HepG2 (cell line): ENCODE data around the gene TMED6. TPM values are rescaled to one million over a fixed set of nuclear protein-coding genes. Genes with fewer than 3 reads are reported as not detected.

Source experiments
- ARHGAP35 ChIP-seq: sonication (generic); formaldehyde crosslinking; IDR thresholded peaks from 2 replicates; pipeline ENCODE4 v1.9.0; 2022; ENCODE audit warnings: mild to moderate bottlenecking, inconsistent platforms, moderate library complexity, missing genetic modification reagents, borderline replicate concordance
- CHD2 ChIP-seq: IDR thresholded peaks from 2 replicates; pipeline ENCODE4 v1.6.1; 2011; ENCODE audit warnings: low read depth, low read length, improper control_type of control experiment
- GABPA ChIP-seq, 2 experiments: IDR thresholded peaks; 2 replicates each; pipeline ENCODE4 v1.6.1; 2011 to 2016; ENCODE audit warnings: low read depth in 2 of 2, low read length in 1 of 2, missing biosample characterization in 1 of 2, missing genetic modification characterization in 1 of 2
- HIVEP1 ChIP-seq: sonication (generic); formaldehyde crosslinking; IDR thresholded peaks from 2 replicates; pipeline ENCODE4 v1.4.0; 2020; ENCODE audit warnings: mild to moderate bottlenecking, missing genetic modification reagents
- NFYC ChIP-seq: IDR thresholded peaks from 2 replicates; pipeline ENCODE4 v1.6.1; 2016; ENCODE audit warnings: missing genetic modification reagents, missing compliant biosample characterization
- ZMYM2 ChIP-seq: sonication (generic); formaldehyde crosslinking; IDR thresholded peaks from 2 replicates; pipeline ENCODE4 v1.8.0; 2022; ENCODE audit warnings: mild to moderate bottlenecking, missing genetic modification reagents
- ZNF589 ChIP-seq: sonication (generic); formaldehyde crosslinking; conservative IDR thresholded peaks from 2 replicates; pipeline ENCODE4 v1.8.0; 2022; ENCODE audit warnings: mild to moderate bottlenecking, moderate library complexity, missing genetic modification reagents
- polyA plus RNA-seq, 8 experiments: library from polyadenylated mRNA; depleted of rRNA in 3 of 8; stranded (reverse) in 7 of 8; unstranded in 1 of 8; fragments of >200 nt; fragmentation: Illumina TruSeq in 4 of 8; extraction: Trizol in 4 of 8; gene quantifications; 2 replicates each; pipeline versions ENCODE4 v1.2.1 to v1.2.3, GENCODE V29; 2011 to 2016; ENCODE audit warnings: low read depth in 4 of 8, missing spikeins in 1 of 8, mixed read lengths in 1 of 8; ENCODE audit not compliant: insufficient read depth in 1 of 8
- total RNA-seq, 5 experiments: library from RNA; depleted of rRNA; stranded (reverse); fragments of >200 nt; fragmentation: Illumina TruSeq; extraction: Trizol; gene quantifications; 2 replicates each; pipeline ENCODE4 v1.2.3, GENCODE V29; 2016; ENCODE audit warnings: low read depth in 1 of 5
- TF ChIP-seq, protein P1 (sequence below): sonication (generic); formaldehyde crosslinking; IDR thresholded peaks from one replicate; pipeline ENCODE4 v1.5.1; 2020; ENCODE audit warnings: mild to moderate bottlenecking, missing genetic modification reagents; ENCODE audit errors: not compliant biosample characterization
- TF ChIP-seq, protein P2 (sequence below): sonication (generic); formaldehyde crosslinking; IDR thresholded peaks from 2 replicates; pipeline ENCODE4 v1.4.0; 2020; ENCODE audit warnings: missing genetic modification reagents
- TF ChIP-seq, protein P3 (sequence below): sonication (generic); formaldehyde crosslinking; IDR thresholded peaks from 2 replicates; pipeline ENCODE4 v1.4.0; 2020; ENCODE audit warnings: missing genetic modification reagents
- TF ChIP-seq, protein P4 (sequence below): conservative IDR thresholded peaks from 2 replicates; pipeline ENCODE4 v1.6.1; 2018; ENCODE audit warnings: missing genetic modification reagents

TMED6 gene
- total and polyA plus RNA-seq, 2 of the 13 experiments (the other 11 are each of a cell fraction or from before 2014, with no cell fraction given), result 9.8 to 14.4 TPM

DNA sequence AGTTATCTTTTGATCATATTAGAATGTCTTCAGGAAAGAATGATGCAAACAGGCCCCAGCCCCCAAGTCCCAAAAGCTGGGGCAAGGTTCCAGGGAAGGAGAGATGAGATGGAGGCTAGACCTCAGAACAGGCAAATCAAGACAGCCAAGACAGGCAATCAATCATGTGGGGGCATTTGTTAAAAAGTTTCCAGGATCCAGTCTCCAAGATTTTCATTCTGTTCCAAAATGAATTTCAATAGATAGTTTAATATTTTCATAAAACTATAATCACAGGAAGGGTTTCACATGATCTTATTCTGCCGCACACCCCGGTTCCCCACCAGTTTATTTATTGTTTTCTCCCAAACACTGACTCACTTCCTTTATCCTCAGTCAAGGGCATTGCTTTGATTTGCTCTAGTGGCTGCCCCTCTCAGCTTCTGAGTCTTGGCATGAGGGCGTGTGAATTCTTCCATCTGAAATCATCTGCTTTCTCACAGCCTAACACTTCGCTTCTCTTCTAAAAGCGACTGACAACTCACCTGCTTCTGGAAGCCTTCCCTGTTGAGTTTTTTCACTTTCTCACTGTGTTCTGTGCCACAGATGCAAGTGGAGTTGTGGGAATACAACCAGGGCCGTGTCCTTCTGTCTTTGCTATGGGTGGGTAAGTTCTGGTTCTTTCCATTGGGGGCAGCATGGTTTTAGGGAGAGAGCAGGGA lies 46.4 kb upstream of the TMED6 start (continued):
- TF ChIP-seq, protein P1, sequence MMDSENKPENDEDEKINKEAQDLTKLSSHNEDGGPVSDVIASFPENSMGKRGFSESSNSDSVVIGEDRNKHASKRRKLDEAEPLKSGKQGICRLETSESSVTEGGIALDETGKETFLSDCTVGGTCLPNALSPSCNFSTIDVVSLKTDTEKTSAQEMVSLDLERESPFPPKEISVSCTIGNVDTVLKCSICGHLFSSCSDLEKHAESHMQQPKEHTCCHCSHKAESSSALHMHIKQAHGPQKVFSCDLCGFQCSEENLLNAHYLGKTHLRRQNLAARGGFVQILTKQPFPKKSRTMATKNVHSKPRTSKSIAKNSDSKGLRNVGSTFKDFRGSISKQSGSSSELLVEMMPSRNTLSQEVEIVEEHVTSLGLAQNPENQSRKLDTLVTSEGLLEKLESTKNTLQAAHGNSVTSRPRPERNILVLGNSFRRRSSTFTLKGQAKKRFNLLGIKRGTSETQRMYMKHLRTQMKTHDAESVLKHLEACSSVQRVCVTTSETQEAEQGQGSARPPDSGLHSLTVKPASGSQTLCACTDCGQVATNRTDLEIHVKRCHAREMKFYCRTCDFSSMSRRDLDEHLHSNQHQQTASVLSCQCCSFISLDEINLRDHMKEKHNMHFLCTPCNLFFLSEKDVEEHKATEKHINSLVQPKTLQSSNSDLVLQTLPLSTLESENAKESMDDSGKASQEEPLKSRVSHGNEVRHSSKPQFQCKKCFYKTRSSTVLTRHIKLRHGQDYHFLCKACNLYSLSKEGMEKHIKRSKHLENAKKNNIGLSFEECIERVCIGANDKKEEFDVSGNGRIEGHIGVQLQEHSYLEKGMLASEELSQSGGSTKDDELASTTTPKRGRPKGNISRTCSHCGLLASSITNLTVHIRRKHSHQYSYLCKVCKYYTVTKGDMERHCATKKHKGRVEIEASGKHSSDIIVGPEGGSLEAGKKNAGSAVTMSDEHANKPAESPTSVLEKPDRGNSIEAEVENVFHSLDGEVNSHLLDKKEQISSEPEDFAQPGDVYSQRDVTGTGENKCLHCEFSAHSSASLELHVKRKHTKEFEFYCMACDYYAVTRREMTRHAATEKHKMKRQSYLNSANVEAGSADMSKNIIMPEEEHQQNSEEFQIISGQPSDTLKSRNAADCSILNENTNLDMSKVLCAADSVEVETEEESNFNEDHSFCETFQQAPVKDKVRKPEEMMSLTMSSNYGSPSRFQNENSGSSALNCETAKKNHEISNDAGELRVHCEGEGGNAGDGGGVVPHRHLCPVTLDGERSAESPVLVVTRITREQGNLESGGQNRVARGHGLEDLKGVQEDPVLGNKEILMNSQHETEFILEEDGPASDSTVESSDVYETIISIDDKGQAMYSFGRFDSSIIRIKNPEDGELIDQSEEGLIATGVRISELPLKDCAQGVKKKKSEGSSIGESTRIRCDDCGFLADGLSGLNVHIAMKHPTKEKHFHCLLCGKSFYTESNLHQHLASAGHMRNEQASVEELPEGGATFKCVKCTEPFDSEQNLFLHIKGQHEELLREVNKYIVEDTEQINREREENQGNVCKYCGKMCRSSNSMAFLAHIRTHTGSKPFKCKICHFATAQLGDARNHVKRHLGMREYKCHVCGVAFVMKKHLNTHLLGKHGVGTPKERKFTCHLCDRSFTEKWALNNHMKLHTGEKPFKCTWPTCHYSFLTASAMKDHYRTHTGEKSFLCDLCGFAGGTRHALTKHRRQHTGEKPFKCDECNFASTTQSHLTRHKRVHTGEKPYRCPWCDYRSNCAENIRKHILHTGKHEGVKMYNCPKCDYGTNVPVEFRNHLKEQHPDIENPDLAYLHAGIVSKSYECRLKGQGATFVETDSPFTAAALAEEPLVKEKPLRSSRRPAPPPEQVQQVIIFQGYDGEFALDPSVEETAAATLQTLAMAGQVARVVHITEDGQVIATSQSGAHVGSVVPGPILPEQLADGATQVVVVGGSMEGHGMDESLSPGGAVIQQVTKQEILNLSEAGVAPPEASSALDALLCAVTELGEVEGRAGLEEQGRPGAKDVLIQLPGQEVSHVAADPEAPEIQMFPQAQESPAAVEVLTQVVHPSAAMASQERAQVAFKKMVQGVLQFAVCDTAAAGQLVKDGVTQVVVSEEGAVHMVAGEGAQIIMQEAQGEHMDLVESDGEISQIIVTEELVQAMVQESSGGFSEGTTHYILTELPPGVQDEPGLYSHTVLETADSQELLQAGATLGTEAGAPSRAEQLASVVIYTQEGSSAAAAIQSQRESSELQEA, result no peak
- no peak for TF ChIP-seq HIVEP1 (CRISPR knock-in tag)
- no peak for TF ChIP-seq NFYC (CRISPR knock-in tag)
- TF ChIP-seq GABPA (IDR thresholded peaks at IDR 0.05; ENCODE audit: low read depth, low read length), result no peak
- peak; percentile 30; the same call in 1 of the 2 replicates for TF ChIP-seq GABPA (CRISPR knock-in tag; IDR thresholded peaks at IDR 0.05; ENCODE audit: low read depth)
- TF ChIP-seq ARHGAP35 (CRISPR knock-in tag), result 0 out of 2 replicates have a peak, but pooled peaks have one; percentile 44
- TF ChIP-seq ZMYM2 (CRISPR knock-in tag), result no peak
- TF ChIP-seq, protein P2, sequence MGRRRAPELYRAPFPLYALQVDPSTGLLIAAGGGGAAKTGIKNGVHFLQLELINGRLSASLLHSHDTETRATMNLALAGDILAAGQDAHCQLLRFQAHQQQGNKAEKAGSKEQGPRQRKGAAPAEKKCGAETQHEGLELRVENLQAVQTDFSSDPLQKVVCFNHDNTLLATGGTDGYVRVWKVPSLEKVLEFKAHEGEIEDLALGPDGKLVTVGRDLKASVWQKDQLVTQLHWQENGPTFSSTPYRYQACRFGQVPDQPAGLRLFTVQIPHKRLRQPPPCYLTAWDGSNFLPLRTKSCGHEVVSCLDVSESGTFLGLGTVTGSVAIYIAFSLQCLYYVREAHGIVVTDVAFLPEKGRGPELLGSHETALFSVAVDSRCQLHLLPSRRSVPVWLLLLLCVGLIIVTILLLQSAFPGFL (CRISPR knock-in tag), result no peak
- TF ChIP-seq, protein P3, sequence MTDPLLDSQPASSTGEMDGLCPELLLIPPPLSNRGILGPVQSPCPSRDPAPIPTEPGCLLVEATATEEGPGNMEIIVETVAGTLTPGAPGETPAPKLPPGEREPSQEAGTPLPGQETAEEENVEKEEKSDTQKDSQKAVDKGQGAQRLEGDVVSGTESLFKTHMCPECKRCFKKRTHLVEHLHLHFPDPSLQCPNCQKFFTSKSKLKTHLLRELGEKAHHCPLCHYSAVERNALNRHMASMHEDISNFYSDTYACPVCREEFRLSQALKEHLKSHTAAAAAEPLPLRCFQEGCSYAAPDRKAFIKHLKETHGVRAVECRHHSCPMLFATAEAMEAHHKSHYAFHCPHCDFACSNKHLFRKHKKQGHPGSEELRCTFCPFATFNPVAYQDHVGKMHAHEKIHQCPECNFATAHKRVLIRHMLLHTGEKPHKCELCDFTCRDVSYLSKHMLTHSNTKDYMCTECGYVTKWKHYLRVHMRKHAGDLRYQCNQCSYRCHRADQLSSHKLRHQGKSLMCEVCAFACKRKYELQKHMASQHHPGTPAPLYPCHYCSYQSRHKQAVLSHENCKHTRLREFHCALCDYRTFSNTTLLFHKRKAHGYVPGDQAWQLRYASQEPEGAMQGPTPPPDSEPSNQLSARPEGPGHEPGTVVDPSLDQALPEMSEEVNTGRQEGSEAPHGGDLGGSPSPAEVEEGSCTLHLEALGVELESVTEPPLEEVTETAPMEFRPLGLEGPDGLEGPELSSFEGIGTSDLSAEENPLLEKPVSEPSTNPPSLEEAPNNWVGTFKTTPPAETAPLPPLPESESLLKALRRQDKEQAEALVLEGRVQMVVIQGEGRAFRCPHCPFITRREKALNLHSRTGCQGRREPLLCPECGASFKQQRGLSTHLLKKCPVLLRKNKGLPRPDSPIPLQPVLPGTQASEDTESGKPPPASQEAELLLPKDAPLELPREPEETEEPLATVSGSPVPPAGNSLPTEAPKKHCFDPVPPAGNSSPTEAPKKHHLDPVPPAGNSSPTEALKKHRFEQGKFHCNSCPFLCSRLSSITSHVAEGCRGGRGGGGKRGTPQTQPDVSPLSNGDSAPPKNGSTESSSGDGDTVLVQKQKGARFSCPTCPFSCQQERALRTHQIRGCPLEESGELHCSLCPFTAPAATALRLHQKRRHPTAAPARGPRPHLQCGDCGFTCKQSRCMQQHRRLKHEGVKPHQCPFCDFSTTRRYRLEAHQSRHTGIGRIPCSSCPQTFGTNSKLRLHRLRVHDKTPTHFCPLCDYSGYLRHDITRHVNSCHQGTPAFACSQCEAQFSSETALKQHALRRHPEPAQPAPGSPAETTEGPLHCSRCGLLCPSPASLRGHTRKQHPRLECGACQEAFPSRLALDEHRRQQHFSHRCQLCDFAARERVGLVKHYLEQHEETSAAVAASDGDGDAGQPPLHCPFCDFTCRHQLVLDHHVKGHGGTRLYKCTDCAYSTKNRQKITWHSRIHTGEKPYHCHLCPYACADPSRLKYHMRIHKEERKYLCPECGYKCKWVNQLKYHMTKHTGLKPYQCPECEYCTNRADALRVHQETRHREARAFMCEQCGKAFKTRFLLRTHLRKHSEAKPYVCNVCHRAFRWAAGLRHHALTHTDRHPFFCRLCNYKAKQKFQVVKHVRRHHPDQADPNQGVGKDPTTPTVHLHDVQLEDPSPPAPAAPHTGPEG (CRISPR knock-in tag), result 0 out of 2 replicates have a peak, but pooled peaks have one; percentile 13
- no peak for TF ChIP-seq CHD2
- TF ChIP-seq, protein P4, sequence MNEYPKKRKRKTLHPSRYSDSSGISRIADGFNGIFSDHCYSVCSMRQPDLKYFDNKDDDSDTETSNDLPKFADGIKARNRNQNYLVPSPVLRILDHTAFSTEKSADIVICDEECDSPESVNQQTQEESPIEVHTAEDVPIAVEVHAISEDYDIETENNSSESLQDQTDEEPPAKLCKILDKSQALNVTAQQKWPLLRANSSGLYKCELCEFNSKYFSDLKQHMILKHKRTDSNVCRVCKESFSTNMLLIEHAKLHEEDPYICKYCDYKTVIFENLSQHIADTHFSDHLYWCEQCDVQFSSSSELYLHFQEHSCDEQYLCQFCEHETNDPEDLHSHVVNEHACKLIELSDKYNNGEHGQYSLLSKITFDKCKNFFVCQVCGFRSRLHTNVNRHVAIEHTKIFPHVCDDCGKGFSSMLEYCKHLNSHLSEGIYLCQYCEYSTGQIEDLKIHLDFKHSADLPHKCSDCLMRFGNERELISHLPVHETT (CRISPR knock-in tag), result 0 out of 2 replicates have a peak, but pooled peaks have one; percentile 49
- TF ChIP-seq ZNF589, result no peak
